Endothelial cell of umbilical vein (primary cell): Measurements from ENCODE around the gene STARD13. TPM values are rescaled to one million over a fixed set of nuclear protein-coding genes. Genes with fewer than 3 reads are reported as not detected.
A peak's percentile ranks its signal among the peaks of the same experiment; 100 is the strongest.

Experiments
- BruUV-seq: library from RNA; stranded (reverse); fragments of 400-500 nt; replicated peaks from 2 replicates; lab custom pipeline; 2021; lab: Mats Ljungman, UMichigan
- CTCF ChIA-PET: fragments of 300-600, 350-600 bp; sonication (Branson Sonifier 250); formaldehyde crosslinking; loops from one replicate; lab custom pipeline; 2021; ENCODE audit warnings: antibody characterized with exemption, inconsistent platforms; lab: Charles Lee
- POLR2A ChIA-PET: fragments of 300-600, 350-600 bp; sonication (Branson Sonifier 250); formaldehyde crosslinking; loops from one replicate; lab custom pipeline; 2021; ENCODE audit warnings: antibody characterized with exemption, inconsistent platforms; lab: Charles Lee
- DNase-seq: peaks from one replicate; pipeline ENCODE4 v3.0.0-alpha.2; 2011; ENCODE audit warnings: low read depth, low spot score
- FAIRE-seq: peaks from 2 replicates; lab custom pipeline; 2011; peaks lifted over from hg19 to GRCh38; lab: Jason Lieb, UNC
- H2AFZ ChIP-seq: 2 replicates; pipeline ENCODE4 v1.6.0; 2012; ENCODE audit warnings: low read depth, low read length, control low read depth, inconsistent platforms
- H3K27ac ChIP-seq: 2 replicates; pipeline ENCODE4 v1.5.1; 2011; ENCODE audit warnings: low read depth, mild to moderate bottlenecking, control low read depth, low read length, moderate library complexity; ENCODE audit not compliant: insufficient read depth
- H3K27me3 ChIP-seq, 2 experiments: 2 replicates each; pipeline versions ENCODE4 v1.6.0 to v1.6.1; 2011; ENCODE audit warnings: low read length in 2 of 2, mixed read lengths in 1 of 2; ENCODE audit not compliant: control insufficient read depth in 2 of 2, insufficient read depth in 2 of 2
- H3K36me3 ChIP-seq, 2 experiments: 2 replicates in 1 of 2; 3 replicates in 1 of 2; pipeline ENCODE4 v1.5.1; 2011; ENCODE audit warnings: low read length in 2 of 2, mild to moderate bottlenecking in 1 of 2, moderate library complexity in 1 of 2; ENCODE audit not compliant: control insufficient read depth in 2 of 2, insufficient read depth in 2 of 2; ENCODE audit errors: extremely low read depth in 1 of 2
- H3K4me1 ChIP-seq: 3 replicates; pipeline ENCODE4 v1.5.1; 2011; ENCODE audit warnings: mild to moderate bottlenecking, low read length; ENCODE audit not compliant: control insufficient read depth, insufficient read depth; ENCODE audit errors: extremely low read depth
- H3K4me2 ChIP-seq: 2 replicates; pipeline ENCODE4 v1.6.1; 2011; ENCODE audit warnings: low read length, control low read depth, mixed read lengths; ENCODE audit not compliant: insufficient read depth
- H3K4me3 ChIP-seq, 3 experiments: fragments of 200-600 bp in 1 of 3; sonication (generic), shearing (Covaris generic) in 1 of 3; replicated peaks in 1 of 3; 2 replicates each; pipeline ENCODE4 v1.5.1; 2011 to 2016; ENCODE audit warnings: control low read depth in 3 of 3, low read length in 3 of 3, mild to moderate bottlenecking in 2 of 3, inconsistent platforms in 1 of 3, low read depth in 1 of 3, moderate library complexity in 1 of 3; ENCODE audit not compliant: insufficient read depth in 1 of 3
- H3K79me2 ChIP-seq: 2 replicates; pipeline ENCODE4 v1.6.0; 2012; ENCODE audit warnings: low read length, inconsistent platforms; ENCODE audit not compliant: control insufficient read depth, insufficient read depth
- H3K9ac ChIP-seq: replicated peaks from 2 replicates; pipeline ENCODE3; 2011; ENCODE audit warnings: low read length, control low read depth; ENCODE audit not compliant: insufficient read depth; ENCODE audit errors: extremely low read depth
- H3K9me1 ChIP-seq: replicated peaks from 3 replicates; pipeline ENCODE4 v1.6.0; 2011; ENCODE audit warnings: mild to moderate bottlenecking, low read length; ENCODE audit not compliant: control insufficient read depth, insufficient read depth; ENCODE audit errors: extremely low read depth
- H3K9me3 ChIP-seq: replicated peaks from 2 replicates; pipeline ENCODE4 v1.5.1; 2012; ENCODE audit warnings: low read length, inconsistent platforms; ENCODE audit not compliant: control insufficient read depth, insufficient read depth
- H4K20me1 ChIP-seq: replicated peaks from 2 replicates; pipeline ENCODE3; 2011; ENCODE audit warnings: mild to moderate bottlenecking, low read length; ENCODE audit not compliant: control insufficient read depth, insufficient read depth; ENCODE audit errors: extremely low read depth
- EZH2 ChIP-seq: IDR thresholded peaks from 2 replicates; pipeline ENCODE4 v1.6.1; 2012; ENCODE audit warnings: borderline replicate concordance, low read depth, mild to moderate bottlenecking, moderate library complexity, low read length, inconsistent platforms; ENCODE audit not compliant: severe bottlenecking
- FOS ChIP-seq: IDR thresholded peaks from 2 replicates; pipeline ENCODE4 v1.6.1; 2011; ENCODE audit warnings: mild to moderate bottlenecking, low read length, moderate library complexity, borderline replicate concordance; ENCODE audit not compliant: insufficient read depth
- GATA2 ChIP-seq: IDR thresholded peaks from 2 replicates; pipeline ENCODE4 v1.7.0; 2011; ENCODE audit warnings: low read depth, mild to moderate bottlenecking, moderate library complexity, mixed read lengths, low read length; ENCODE audit not compliant: insufficient read length, insufficient read depth
- JUN ChIP-seq: IDR thresholded peaks from 2 replicates; pipeline ENCODE4 v1.6.1; 2011; ENCODE audit warnings: borderline replicate concordance, low read depth; ENCODE audit not compliant: insufficient read length, insufficient read depth
- MAX ChIP-seq: IDR thresholded peaks from 2 replicates; pipeline ENCODE4 v1.6.1; 2011; ENCODE audit not compliant: insufficient read depth, insufficient read length
- MYC ChIP-seq: IDR thresholded peaks from one replicate; pipeline ENCODE4 v1.6.1; 2011; ENCODE audit warnings: mild to moderate bottlenecking, low read depth, low read length
- POLR2A ChIP-seq: IDR thresholded peaks from 2 replicates; pipeline ENCODE4 v1.6.1; 2012; ENCODE audit warnings: low read depth, mild to moderate bottlenecking, control low read depth, low read length
- POLR2AphosphoS5 ChIP-seq: IDR thresholded peaks from 2 replicates; pipeline ENCODE4 v1.6.1; 2012; ENCODE audit warnings: low read depth, mild to moderate bottlenecking, control low read depth, low read length, moderate library complexity; ENCODE audit not compliant: insufficient read depth
- dilution Hi-C: fragments of 300-500 bp; cut with MboI; formaldehyde crosslinking; loops from one replicate; pipeline ENCODE4 v1.15.0; 2019; ENCODE audit warnings: low sequenced_read_pairs; ENCODE audit not compliant: extremely low pct_ligation_motif_present
- intact Hi-C: fragments of 100-400 bp; cut with micrococcal nuclease; formaldehyde crosslinking; loops from one replicate; pipeline ENCODE4 v1.10.0; 2022
- polyA plus RNA-seq, 4 experiments: library from polyadenylated mRNA; depleted of rRNA in 3 of 4; stranded (reverse) in 3 of 4; unstranded in 1 of 4; fragments of >200 nt; gene quantifications; 2 replicates each; pipeline versions ENCODE4 v1.2.1 to v1.2.3, GENCODE V29; 2011 to 2012; ENCODE audit warnings: missing spikeins in 1 of 4
- total RNA-seq: library from RNA; stranded (reverse); gene quantifications from 2 replicates; pipeline ENCODE4 v1.2.3, GENCODE V29; 2021
- TF ChIP-seq, protein P1 (sequence below), 2 donors: IDR thresholded peaks; 1 replicate in 1 of 2; 2 replicates in 1 of 2; pipeline ENCODE4 v1.5.1; 2011; ENCODE audit warnings: low read length in 2 of 2, mild to moderate bottlenecking in 2 of 2, moderate library complexity in 2 of 2, control low read depth in 1 of 2, inconsistent platforms in 1 of 2, low read depth in 1 of 2; ENCODE audit not compliant: insufficient read depth in 1 of 2; ENCODE audit errors: extremely low read depth in 1 of 2

STARD13 gene
- total and polyA plus RNA-seq, 2 donors (not counting 3 experiments of a cell fraction or from before 2014, with no cell fraction given): 11.0 to 47.7 TPM

DNA sequence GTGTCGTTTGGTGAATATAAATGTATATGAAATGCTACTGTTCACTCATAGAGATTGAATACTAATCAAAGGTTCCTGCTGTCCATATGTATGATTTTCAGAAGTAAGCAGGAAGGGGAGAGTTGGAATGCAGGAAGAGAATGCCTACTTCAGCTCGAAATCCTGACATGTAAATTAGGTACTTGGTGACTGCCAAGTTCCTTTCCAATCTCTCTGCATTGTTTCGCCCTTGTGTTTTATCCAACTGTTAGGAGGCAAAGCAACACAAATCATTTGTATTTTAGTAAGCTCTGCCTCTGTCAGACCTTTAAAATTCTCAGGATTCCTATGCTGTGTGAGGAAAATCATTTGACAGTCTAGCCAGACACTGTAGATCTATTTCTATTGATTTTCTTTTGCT is 9.0 kb downstream of the STARD13 start:
- TF ChIP-seq POLR2A (no peak), MAX (no peak), FOS (no peak), JUN (no peak), POLR2AphosphoS5 (no peak), GATA2 (no peak), EZH2 (no peak), MYC (no peak)
- TF ChIP-seq, protein P1, sequence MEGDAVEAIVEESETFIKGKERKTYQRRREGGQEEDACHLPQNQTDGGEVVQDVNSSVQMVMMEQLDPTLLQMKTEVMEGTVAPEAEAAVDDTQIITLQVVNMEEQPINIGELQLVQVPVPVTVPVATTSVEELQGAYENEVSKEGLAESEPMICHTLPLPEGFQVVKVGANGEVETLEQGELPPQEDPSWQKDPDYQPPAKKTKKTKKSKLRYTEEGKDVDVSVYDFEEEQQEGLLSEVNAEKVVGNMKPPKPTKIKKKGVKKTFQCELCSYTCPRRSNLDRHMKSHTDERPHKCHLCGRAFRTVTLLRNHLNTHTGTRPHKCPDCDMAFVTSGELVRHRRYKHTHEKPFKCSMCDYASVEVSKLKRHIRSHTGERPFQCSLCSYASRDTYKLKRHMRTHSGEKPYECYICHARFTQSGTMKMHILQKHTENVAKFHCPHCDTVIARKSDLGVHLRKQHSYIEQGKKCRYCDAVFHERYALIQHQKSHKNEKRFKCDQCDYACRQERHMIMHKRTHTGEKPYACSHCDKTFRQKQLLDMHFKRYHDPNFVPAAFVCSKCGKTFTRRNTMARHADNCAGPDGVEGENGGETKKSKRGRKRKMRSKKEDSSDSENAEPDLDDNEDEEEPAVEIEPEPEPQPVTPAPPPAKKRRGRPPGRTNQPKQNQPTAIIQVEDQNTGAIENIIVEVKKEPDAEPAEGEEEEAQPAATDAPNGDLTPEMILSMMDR (IDR thresholded peaks at IDR 0.05; ENCODE audit: extremely low read depth in 1 of 2, insufficient read depth in 1 of 2, low read depth in 1 of 2, low read length in 2 of 2): no peak
- Histone ChIP-seq H4K20me1 (no peaks in the 10 kb centered on the region), H3K27me3 (no peaks in the 10 kb centered on the region), H3K9me3 (no peaks in the 10 kb centered on the region), H3K9me1 (no peaks in the 10 kb centered on the region), H3K4me2 (no peak overlapping the region), H3K79me2 (peaks cover 99% of the 10 kb centered on the region), H3K4me3 (no peak overlapping the region), H3K9ac (no peak overlapping the region), H3K36me3 (peaks cover 0 to 17% of the 10 kb centered on the region in 2 experiments), H3K27ac (no peak overlapping the region), H3K4me1 (peaks cover 41% of the 10 kb centered on the region), H2AFZ (no peak overlapping the region)
- BruUV-seq: no TSS peak
- CTCF ChIA-PET: interaction anchor here (1.0 to 1.5 kb wide), 3 partner anchors 8 to 17 kb away, joined by 3 to 4 read pairs (median 4); no protein-coding TSS in a partner anchor
- dilution Hi-C loops: no loop called here
- no peak for FAIRE-seq
- DNase-seq: peak; percentile 71
- intact Hi-C loops: no loop called here
- POLR2A ChIA-PET: interaction anchor here (1.2 kb wide), 1 partner anchor 9 kb away, joined by 3 read pairs; the partner anchor contains the start of gene STARD13
